ENCODE results near the gene DENND1B. TPM values are rescaled to one million over a fixed set of nuclear protein-coding genes. Genes with fewer than 3 reads are reported as not detected.

DENND1B gene
- total and polyA plus RNA-seq, 2 of the 13 experiments (the other 11 are each of a cell fraction or from before 2014, with no cell fraction given): 2.6 to 5.7 TPM

GRCh38 chr1:197781968-197782721 is 6.9 kb upstream of the DENND1B start:
- Histone ChIP-seq H3K27ac (ENCODE audit: extremely low read length, insufficient read depth, low read length) (no peak overlapping the region), H3K9ac (ENCODE audit: insufficient read depth, low read depth, low read length) (no peak overlapping the region), H3K4me1 (ENCODE audit: insufficient read depth, low read length) (no peaks in the 10 kb centered on the region), H3K79me2 (ENCODE audit: insufficient read depth, low read length) (no peaks in the 10 kb centered on the region), H3K9me3 (ENCODE audit: low read length) (no peaks in the 10 kb centered on the region), H2AFZ (ENCODE audit: low read length) (no peak overlapping the region), H3K27me3 (ENCODE audit: control insufficient read depth in 1 of 2, insufficient read depth in 2 of 2, low read length in 2 of 2) (no peaks in the 10 kb centered on the region), H3K4me2 (ENCODE audit: low read depth, low read length) (no peak overlapping the region), H4K20me1 (ENCODE audit: insufficient read depth, low read length) (no peaks in the 10 kb centered on the region), H3K36me3 (replicated peaks in 1 of 2; ENCODE audit: control insufficient read depth in 1 of 2, insufficient read depth in 2 of 2, low read length in 2 of 2) (no peaks in the 10 kb centered on the region), H3K4me3 (replicated peaks in 1 of 3; ENCODE audit: insufficient read depth in 1 of 3, low read depth in 2 of 3, low read length in 3 of 3) (no peak overlapping the region)
- 27% methylated on average over 2 of the region's 2 CpGs for WGBS (ENCODE audit: low lambda C conversion rate)
- ChIA-PET CTCF (ENCODE audit: low intra/inter-chr PET ratio, low total read pairs) (no interaction called here), POLR2A (no interaction called here)
- in situ Hi-C loops (cut with HindIII; ENCODE audit: extremely low pct_ligation_motif_present, low pct_unique_long_range_greater_than_20kb): no loop called here
- no TSS peak for BruUV-seq (replicated peaks)
- ATAC-seq (no peak), DNase-seq (ENCODE audit: low spot score) (no peak), FAIRE-seq (no peak)
- intact Hi-C loops (cut with micrococcal nuclease; ENCODE audit: unreplicated experiment): no loop called here
- TF ChIP-seq MNT (IDR thresholded peaks at IDR 0.05): no peak
- TF ChIP-seq NFE2L1 (CRISPR knock-in tag; IDR thresholded peaks at IDR 0.05; ENCODE audit: borderline replicate concordance): no peak
- no peak for TF ChIP-seq SRSF1 (optimal IDR thresholded peaks at IDR 0.05; ENCODE audit: low read depth, low read length)
- TF ChIP-seq, protein P1, sequence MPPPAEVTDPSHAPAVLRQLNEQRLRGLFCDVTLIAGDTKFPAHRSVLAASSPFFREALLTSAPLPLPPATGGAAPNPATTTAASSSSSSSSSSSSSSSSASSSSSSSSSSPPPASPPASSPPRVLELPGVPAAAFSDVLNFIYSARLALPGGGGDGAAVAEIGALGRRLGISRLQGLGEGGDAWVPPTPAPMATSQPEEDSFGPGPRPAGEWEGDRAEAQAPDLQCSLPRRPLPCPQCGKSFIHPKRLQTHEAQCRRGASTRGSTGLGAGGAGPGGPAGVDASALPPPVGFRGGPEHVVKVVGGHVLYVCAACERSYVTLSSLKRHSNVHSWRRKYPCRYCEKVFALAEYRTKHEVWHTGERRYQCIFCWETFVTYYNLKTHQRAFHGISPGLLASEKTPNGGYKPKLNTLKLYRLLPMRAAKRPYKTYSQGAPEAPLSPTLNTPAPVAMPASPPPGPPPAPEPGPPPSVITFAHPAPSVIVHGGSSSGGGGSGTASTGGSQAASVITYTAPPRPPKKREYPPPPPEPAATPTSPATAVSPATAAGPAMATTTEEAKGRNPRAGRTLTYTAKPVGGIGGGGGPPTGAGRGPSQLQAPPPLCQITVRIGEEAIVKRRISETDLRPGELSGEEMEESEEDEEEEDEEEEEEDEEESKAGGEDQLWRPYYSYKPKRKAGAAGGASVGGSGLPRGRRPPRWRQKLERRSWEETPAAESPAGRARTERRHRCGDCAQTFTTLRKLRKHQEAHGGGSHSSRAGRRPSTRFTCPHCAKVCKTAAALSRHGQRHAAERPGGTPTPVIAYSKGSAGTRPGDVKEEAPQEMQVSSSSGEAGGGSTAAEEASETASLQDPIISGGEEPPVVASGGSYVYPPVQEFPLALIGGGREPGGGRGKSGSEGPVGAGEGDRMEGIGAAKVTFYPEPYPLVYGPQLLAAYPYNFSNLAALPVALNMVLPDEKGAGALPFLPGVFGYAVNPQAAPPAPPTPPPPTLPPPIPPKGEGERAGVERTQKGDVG (CRISPR knock-in tag; IDR thresholded peaks at IDR 0.05; ENCODE audit: borderline replicate concordance): no peak
- TF ChIP-seq ZNF205 (CRISPR knock-in tag; IDR thresholded peaks at IDR 0.05): no peak
- no peak for TF ChIP-seq ZNF891 (CRISPR knock-in tag; IDR thresholded peaks at IDR 0.05)
- no peak for TF ChIP-seq FOXA1 (IDR thresholded peaks at IDR 0.05)
- no peak for TF ChIP-seq FOXA1 (CRISPR knock-in tag; IDR thresholded peaks at IDR 0.05)
- no peak for TF ChIP-seq PRDM10 (CRISPR knock-in tag; IDR thresholded peaks at IDR 0.05; ENCODE audit: low read depth)
- TF ChIP-seq STAT5B (CRISPR knock-in tag; IDR thresholded peaks at IDR 0.05): no peak
- TF ChIP-seq SMARCC2 (IDR thresholded peaks at IDR 0.05): no peak
- no peak for TF ChIP-seq ATF6 (CRISPR knock-in tag; conservative IDR thresholded peaks at IDR 0.05)
